HEK293 (cell line): ENCODE results near the gene EXOC3L2.

Experiments
- CTCF ChIP-seq: fragments of 450-650 bp; formaldehyde crosslinking; IDR thresholded peaks from 2 replicates; pipeline ENCODE4 v1.5.1; 2016; ENCODE audit warnings: missing biosample characterization, missing genetic modification characterization
- IKZF3 ChIP-seq: fragments of 450-650 bp; IDR thresholded peaks from 2 replicates; pipeline ENCODE4 v1.5.0; 2018; ENCODE audit warnings: missing biosample characterization, mild to moderate bottlenecking, missing genetic modification characterization, moderate library complexity
- REST ChIP-seq: fragments of 450-650 bp; formaldehyde crosslinking; IDR thresholded peaks from 2 replicates; pipeline ENCODE4 v1.5.1; 2016; ENCODE audit warnings: missing biosample characterization, missing genetic modification characterization
- ZBTB8A ChIP-seq: fragments of 450-650 bp; formaldehyde crosslinking; IDR thresholded peaks from 2 replicates; pipeline ENCODE4 v1.5.1; 2016; ENCODE audit warnings: missing biosample characterization, missing genetic modification characterization
- ZNF350 ChIP-seq: fragments of 450-650 bp; formaldehyde crosslinking; IDR thresholded peaks from 2 replicates; pipeline ENCODE4 v1.5.0; 2017; ENCODE audit warnings: missing biosample characterization, mild to moderate bottlenecking, missing genetic modification characterization
- ZNF677 ChIP-seq: fragments of 450-650 bp; IDR thresholded peaks from 2 replicates; pipeline ENCODE4 v1.5.0; 2018; ENCODE audit warnings: missing biosample characterization, mild to moderate bottlenecking, missing genetic modification characterization, moderate library complexity
- ZNF843 ChIP-seq: fragments of 450-650 bp; formaldehyde crosslinking; IDR thresholded peaks from 2 replicates; pipeline ENCODE4 v1.5.1; 2016; ENCODE audit warnings: missing biosample characterization, missing genetic modification characterization

- no peak for TF ChIP-seq ZNF350
- no peak for TF ChIP-seq ZBTB8A (tag by site-specific recombination)
- no peak for TF ChIP-seq CTCF (tag by site-specific recombination)
- TF ChIP-seq REST = no peak
- TF ChIP-seq ZNF677 (tag by site-specific recombination) = no peak
- no peak for TF ChIP-seq ZNF843 (tag by site-specific recombination)
- TF ChIP-seq IKZF3 = no peak
Observed at GRCh38 chr19:45234089-45234869, 10.9 kb downstream of the EXOC3L2 start.
